HCT116 (cell line): ENCODE data around the gene ZNF417. TPM values are rescaled to one million over a fixed set of nuclear protein-coding genes. Genes with fewer than 3 reads are reported as not detected.
A peak's percentile ranks its signal among the peaks of the same experiment; 100 is the strongest.

Source experiments
- ATAC-seq: fragments of 200-7000 bp; cut with Tn5 transposase; 2 replicates; pipeline ENCODE4 v1.9.1; 2020; ENCODE audit warnings: mild to moderate bottlenecking, moderate library complexity
- BruUV-seq: library from RNA; stranded (reverse); fragments of 400-500 nt; replicated peaks from 2 replicates; lab custom pipeline; 2021; lab: Mats Ljungman, UMichigan
- CTCF ChIA-PET: fragments of 300-600 bp; sonication (Branson Sonifier 250); formaldehyde crosslinking; loops from one replicate; lab custom pipeline; 2021; ENCODE audit warnings: antibody characterized with exemption; lab: Charles Lee
- POLR2A ChIA-PET: fragments of 300-600, 350-600 bp; sonication (Branson Sonifier 250); formaldehyde crosslinking; loops from one replicate; lab custom pipeline; 2021; ENCODE audit warnings: antibody characterized with exemption; lab: Charles Lee
- RAD21 ChIA-PET, 2 experiments: fragments of 300-600 bp; sonication (Branson Sonifier 250); formaldehyde crosslinking; loops; one replicate each; lab custom pipeline; 2023; ENCODE audit warnings: low total read pairs in 2 of 2; ENCODE audit not compliant: uncharacterized antibody in 2 of 2, unreplicated experiment in 2 of 2, low non-redundant PET in 1 of 2; lab: Charles Lee
- DNase-seq: peaks from one replicate; pipeline ENCODE4 v3.0.0-alpha.2; 2010; ENCODE audit warnings: low read depth, low spot score
- H2AFZ ChIP-seq: fragments of 200-600 bp; shearing (Covaris generic), sonication (generic); 2 replicates; pipeline ENCODE4 v1.6.1; 2017; ENCODE audit warnings: low read depth, mixed run types, mixed read lengths, antibody characterized with exemption, low read length; ENCODE audit not compliant: poor library complexity, severe bottlenecking
- H3K27ac ChIP-seq: 2 replicates; pipeline ENCODE4 v1.5.1; 2012; ENCODE audit warnings: low read depth, low read length
- H3K27me3 ChIP-seq: fragments of 200-600 bp; sonication (generic); 2 replicates; pipeline ENCODE4 v1.6.1; 2016; ENCODE audit warnings: mixed run types, low read length, mixed read lengths; ENCODE audit not compliant: insufficient read depth
- H3K36me3 ChIP-seq, 2 experiments: fragments of 200-500 bp in 1 of 2; fragments of 200-600 bp in 1 of 2; sonication (Bioruptor generic) in 1 of 2; sonication (generic) in 1 of 2; 2 replicates each; pipeline versions ENCODE4 v1.5.1 to v1.6.1; 2014 to 2016; ENCODE audit warnings: low read length in 2 of 2, inconsistent platforms in 1 of 2, mixed read lengths in 1 of 2, mixed run types in 1 of 2; ENCODE audit not compliant: insufficient read depth in 2 of 2, control insufficient read depth in 1 of 2
- H3K4me1 ChIP-seq, 2 experiments: fragments of 200-600 bp in 1 of 2; sonication (generic) in 1 of 2; 2 replicates each; pipeline versions ENCODE4 v1.5.1 to v1.6.1; 2012 to 2017; ENCODE audit warnings: low read length in 2 of 2, inconsistent platforms in 1 of 2, mild to moderate bottlenecking in 1 of 2, mixed read lengths in 1 of 2, mixed run types in 1 of 2, moderate library complexity in 1 of 2; ENCODE audit not compliant: insufficient read depth in 2 of 2, control insufficient read depth in 1 of 2
- H3K4me2 ChIP-seq: fragments of 200-600 bp; sonication (generic); 2 replicates; pipeline ENCODE4 v1.6.1; 2017; ENCODE audit warnings: mixed run types, low read length, mixed read lengths
- H3K4me3 ChIP-seq, 2 experiments: fragments of 200-600 bp in 1 of 2; sonication (generic) in 1 of 2; replicated peaks in 1 of 2; 2 replicates each; pipeline ENCODE4 v1.5.1; 2011 to 2016; ENCODE audit warnings: low read length in 2 of 2, control low read depth in 1 of 2, low read depth in 1 of 2, mild to moderate bottlenecking in 1 of 2, mixed read lengths in 1 of 2, mixed run types in 1 of 2
- H3K79me2 ChIP-seq: fragments of 200-600 bp; sonication (generic); 2 replicates; pipeline ENCODE4 v1.6.1; 2017; ENCODE audit warnings: mild to moderate bottlenecking, mixed run types, low read length, moderate library complexity, mixed read lengths; ENCODE audit not compliant: insufficient read depth
- H3K9ac ChIP-seq: fragments of 200-600 bp; sonication (generic); 2 replicates; pipeline ENCODE4 v1.6.1; 2016; ENCODE audit warnings: low read length, mixed read lengths
- H3K9me2 ChIP-seq: fragments of 200-600 bp; sonication (generic), shearing (Covaris generic); 2 replicates; pipeline ENCODE4 v1.6.1; 2017; ENCODE audit warnings: mixed run types, mild to moderate bottlenecking, moderate library complexity; ENCODE audit not compliant: insufficient read depth
- H3K9me3 ChIP-seq, 2 experiments: fragments of 200-500 bp in 1 of 2; fragments of 200-600 bp in 1 of 2; sonication (Bioruptor generic) in 1 of 2; sonication (generic) in 1 of 2; 2 replicates each; pipeline ENCODE4 v1.6.1; 2014 to 2017; ENCODE audit warnings: low read length in 2 of 2, mixed read lengths in 2 of 2, inconsistent platforms in 1 of 2, low read depth in 1 of 2, mild to moderate bottlenecking in 1 of 2, mixed run types in 1 of 2, moderate library complexity in 1 of 2; ENCODE audit not compliant: control insufficient read depth in 1 of 2, insufficient read depth in 1 of 2
- H4K20me1 ChIP-seq: fragments of 200-600 bp; sonication (generic), shearing (Covaris generic); 2 replicates; pipeline ENCODE4 v1.6.1; 2017; ENCODE audit warnings: mixed run types, mild to moderate bottlenecking, moderate library complexity; ENCODE audit not compliant: insufficient read depth
- CBX3 ChIP-seq: IDR thresholded peaks from 2 replicates; pipeline ENCODE4 v1.6.1; 2012; ENCODE audit warnings: low read depth
- EZH2 ChIP-seq: fragments of 200-600 bp; sonication (generic); IDR thresholded peaks from 2 replicates; pipeline ENCODE4 v1.6.1; 2017; ENCODE audit warnings: antibody characterized with exemption, mixed run types
- FOSL1 ChIP-seq: IDR thresholded peaks from 2 replicates; pipeline ENCODE4 v1.6.1; 2012; ENCODE audit warnings: low read depth
- RAD21 ChIP-seq: IDR thresholded peaks from 2 replicates; pipeline ENCODE4 v1.6.1; 2012; ENCODE audit warnings: low read depth, mild to moderate bottlenecking
- SP1 ChIP-seq: IDR thresholded peaks from 2 replicates; pipeline ENCODE4 v1.6.1; 2012; ENCODE audit warnings: low read depth
- SRF ChIP-seq: IDR thresholded peaks from 2 replicates; pipeline ENCODE4 v1.6.1; 2012; ENCODE audit warnings: low read depth
- YY1 ChIP-seq: IDR thresholded peaks from 2 replicates; pipeline ENCODE4 v1.6.1; 2011; ENCODE audit warnings: low read length, low read depth, moderate library complexity, mild to moderate bottlenecking; ENCODE audit not compliant: insufficient replicate concordance; ENCODE audit errors: extremely low read depth
- ZFX ChIP-seq: fragments of 450-650 bp; IDR thresholded peaks from 2 replicates; pipeline ENCODE4 v1.6.1; 2017
- ZNF274 ChIP-seq: fragments of 200-500 bp; sonication (Bioruptor generic); IDR thresholded peaks from 2 replicates; pipeline ENCODE4 v1.6.1; 2014; ENCODE audit warnings: mild to moderate bottlenecking, low read depth, low read length, inconsistent platforms
- intact Hi-C: fragments of 100-400 bp; cut with micrococcal nuclease; formaldehyde crosslinking; loops from 2 replicates; pipeline ENCODE4 v1.10.0; 2022
- total RNA-seq: library from RNA; stranded (reverse); gene quantifications from one replicate; pipeline ENCODE4 v1.2.1, GENCODE V29; 2021; ENCODE audit not compliant: unreplicated experiment
- TF ChIP-seq, protein P1 (sequence below), 3 experiments: fragments of 200-600 bp in 1 of 3; sonication (generic) in 1 of 3; IDR thresholded peaks in 2 of 3; conservative IDR thresholded peaks in 1 of 3; 2 replicates each; pipeline ENCODE4 v1.5.1; 2012 to 2017; ENCODE audit warnings: low read depth in 2 of 3, low read length in 2 of 3, antibody characterized with exemption in 1 of 3, borderline replicate concordance in 1 of 3, control low read depth in 1 of 3, mild to moderate bottlenecking in 1 of 3, mixed read lengths in 1 of 3, mixed run types in 1 of 3, moderate library complexity in 1 of 3; ENCODE audit not compliant: insufficient read depth in 1 of 3
- TF ChIP-seq, protein P2 (sequence below): IDR thresholded peaks from 2 replicates; pipeline ENCODE4 v1.6.1; 2012

The ZNF417 gene
- total RNA-seq, 1 experiment from 2014 or later = 6.8 TPM

- POLR2A ChIA-PET = no interaction called here
- no peaks in the 10 kb centered on the region for H3K36me3 ChIP-seq
- no peak within 1 kb of the TSS for H3K9ac ChIP-seq
- H2AFZ ChIP-seq = no peak within 1 kb of the TSS
- H3K4me2 ChIP-seq = no peak within 1 kb of the TSS
- RAD21 ChIA-PET = no interaction called here
- TF ChIP-seq, protein P1, sequence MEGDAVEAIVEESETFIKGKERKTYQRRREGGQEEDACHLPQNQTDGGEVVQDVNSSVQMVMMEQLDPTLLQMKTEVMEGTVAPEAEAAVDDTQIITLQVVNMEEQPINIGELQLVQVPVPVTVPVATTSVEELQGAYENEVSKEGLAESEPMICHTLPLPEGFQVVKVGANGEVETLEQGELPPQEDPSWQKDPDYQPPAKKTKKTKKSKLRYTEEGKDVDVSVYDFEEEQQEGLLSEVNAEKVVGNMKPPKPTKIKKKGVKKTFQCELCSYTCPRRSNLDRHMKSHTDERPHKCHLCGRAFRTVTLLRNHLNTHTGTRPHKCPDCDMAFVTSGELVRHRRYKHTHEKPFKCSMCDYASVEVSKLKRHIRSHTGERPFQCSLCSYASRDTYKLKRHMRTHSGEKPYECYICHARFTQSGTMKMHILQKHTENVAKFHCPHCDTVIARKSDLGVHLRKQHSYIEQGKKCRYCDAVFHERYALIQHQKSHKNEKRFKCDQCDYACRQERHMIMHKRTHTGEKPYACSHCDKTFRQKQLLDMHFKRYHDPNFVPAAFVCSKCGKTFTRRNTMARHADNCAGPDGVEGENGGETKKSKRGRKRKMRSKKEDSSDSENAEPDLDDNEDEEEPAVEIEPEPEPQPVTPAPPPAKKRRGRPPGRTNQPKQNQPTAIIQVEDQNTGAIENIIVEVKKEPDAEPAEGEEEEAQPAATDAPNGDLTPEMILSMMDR (IDR thresholded peaks at IDR 0.05 in 2 of 3, conservative IDR thresholded peaks at IDR 0.05 in 1 of 3; ENCODE audit: borderline replicate concordance in 1 of 3, insufficient read depth in 1 of 3, low read depth in 2 of 3, low read length in 2 of 3) = peak in 2 of 3 experiments; percentile 25 to 48; a peak in 2 of 6 replicates
- TF ChIP-seq ZFX = no peak
- DNase-seq (no peak), ATAC-seq (peak; percentile 52; the same call in 1 of the 2 replicates)
- peaks cover 0 to 16% of the 10 kb centered on the region in 2 experiments; a peak in 1 of 4 replicates for H3K9me3 ChIP-seq
- no peak within 1 kb of the TSS for H3K4me3 ChIP-seq
- intact Hi-C loops = no loop called here
- H3K27ac ChIP-seq = no peak within 1 kb of the TSS
- H3K9me2 ChIP-seq = no peaks in the 10 kb centered on the region
- H3K27me3 ChIP-seq = no peaks in the 10 kb centered on the region
- no peaks in the 10 kb centered on the region for H3K4me1 ChIP-seq
- no peaks in the 10 kb centered on the region for H4K20me1 ChIP-seq
- H3K79me2 ChIP-seq = no peaks in the 10 kb centered on the region
- no TSS peak for BruUV-seq
- CTCF ChIA-PET = no interaction called here
Observed at GRCh38 chr19:57888560-57889231, 27.7 kb downstream of the ZNF417 start, which contains the start of gene ZNF814. Gene ZNF814, minus strand, starts transcription at chr19:57889037. Its CDS starts 235 bp downstream, at chr19:57888802.

GRCh38 chr19:57888107-57888559 lies 28.3 kb downstream of the ZNF417 start:
- RAD21 ChIA-PET = no interaction called here
- H3K36me3 ChIP-seq = no peaks in the 10 kb centered on the region
- intact Hi-C loops = no loop called here
- POLR2A ChIA-PET = no interaction called here
- H3K9me2 ChIP-seq = no peaks in the 10 kb centered on the region
- no peak for TF ChIP-seq RAD21
- TF ChIP-seq FOSL1 = no peak
- no peak for TF ChIP-seq ZNF274
- TF ChIP-seq EZH2 = no peak
- TF ChIP-seq CBX3 = no peak
- TF ChIP-seq SRF = no peak
- TF ChIP-seq, protein P1 (IDR thresholded peaks at IDR 0.05 in 2 of 3, conservative IDR thresholded peaks at IDR 0.05 in 1 of 3; ENCODE audit: borderline replicate concordance in 1 of 3, insufficient read depth in 1 of 3, low read depth in 2 of 3, low read length in 2 of 3) = no peak
- TF ChIP-seq SP1 = no peak
- TF ChIP-seq YY1 = no peak
- TF ChIP-seq, protein P2, sequence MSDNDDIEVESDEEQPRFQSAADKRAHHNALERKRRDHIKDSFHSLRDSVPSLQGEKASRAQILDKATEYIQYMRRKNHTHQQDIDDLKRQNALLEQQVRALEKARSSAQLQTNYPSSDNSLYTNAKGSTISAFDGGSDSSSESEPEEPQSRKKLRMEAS = no peak
- H3K9ac ChIP-seq = no peak overlapping the region
- no peaks in the 10 kb centered on the region for H3K27me3 ChIP-seq
- DNase-seq (no peak), ATAC-seq (no peak)
- H3K9me3 ChIP-seq = peaks cover 0 to 16% of the 10 kb centered on the region in 2 experiments; a peak in 1 of 4 replicates
- no peak overlapping the region for H3K27ac ChIP-seq
- H3K79me2 ChIP-seq = no peaks in the 10 kb centered on the region
- no peak overlapping the region for H3K4me3 ChIP-seq
- CTCF ChIA-PET = no interaction called here
- H3K4me2 ChIP-seq = no peak overlapping the region
- H2AFZ ChIP-seq = no peak overlapping the region
- no TSS peak for BruUV-seq
- no peaks in the 10 kb centered on the region for H4K20me1 ChIP-seq
- H3K4me1 ChIP-seq = no peaks in the 10 kb centered on the region
